GM10248 (cell line): ENCODE measurements around the gene MAMDC4.

ENCODE experiments used
- CTCF ChIA-PET: fragments of 300-600 bp; sonication (Branson Sonifier 250); formaldehyde crosslinking; extraction: SDS; loops from one replicate; lab custom pipeline; 2021; ENCODE audit warnings: antibody characterized with exemption; lab: Yijun Ruan, JAX
- POLR2A ChIA-PET: fragments of 350-650 bp; sonication (Branson Sonifier 250); formaldehyde crosslinking; extraction: SDS; loops from one replicate; lab custom pipeline; 2020; ENCODE audit warnings: antibody characterized with exemption; lab: Yijun Ruan, JAX
- DNase-seq: peaks from one replicate; pipeline ENCODE4 v3.0.0; 2012; ENCODE audit errors: extremely low spot score
- CTCF ChIP-seq: IDR thresholded peaks from 2 replicates; pipeline ENCODE4 v1.5.1; 2012; ENCODE audit warnings: mild to moderate bottlenecking, low read depth; ENCODE audit errors: extremely low read depth, missing control alignments, control extremely low read depth

Gene MAMDC4

DNA sequence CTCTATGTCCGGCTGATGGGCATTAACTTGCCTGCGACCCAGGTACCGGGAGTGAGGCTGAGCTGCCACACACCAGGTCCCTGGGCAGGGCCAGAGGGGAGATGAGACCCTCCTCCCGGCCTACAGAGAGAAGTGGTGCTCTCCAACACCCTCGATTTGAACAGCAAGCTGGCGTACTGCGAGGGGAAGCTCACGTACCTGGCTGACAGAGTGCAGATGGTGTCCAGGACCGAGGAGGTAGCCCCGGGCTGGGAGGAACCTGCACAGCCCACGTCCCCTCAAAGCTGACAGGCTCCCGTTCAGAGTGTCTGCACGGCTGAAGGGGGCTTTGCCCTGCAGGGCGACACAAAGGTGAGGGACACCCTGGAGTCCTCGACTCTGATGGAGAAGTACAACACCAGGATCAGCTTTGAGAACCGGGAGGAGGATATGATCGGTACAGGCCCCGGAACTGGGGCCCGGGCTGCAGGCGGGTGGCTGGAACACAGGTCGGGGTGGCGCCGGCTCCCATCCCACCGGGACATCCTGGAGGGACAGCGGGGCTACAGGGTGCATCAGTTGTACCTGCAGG is 45.4 kb upstream of the MAMDC4 start:
- CTCF ChIA-PET: interaction anchor here (0.7 to 3.5 kb wide), 12 partner anchors 9 to 223 kb away, joined by 3 to 26 read pairs (median 5); partner anchors contain the start of genes AJM1 and TMEM141
- no peak for TF ChIP-seq CTCF
- POLR2A ChIA-PET: interaction anchor here (0.9 kb wide), 1 partner anchor 436 kb away, joined by 3 read pairs; no protein-coding TSS in a partner anchor
- no peak for DNase-seq

DNA sequence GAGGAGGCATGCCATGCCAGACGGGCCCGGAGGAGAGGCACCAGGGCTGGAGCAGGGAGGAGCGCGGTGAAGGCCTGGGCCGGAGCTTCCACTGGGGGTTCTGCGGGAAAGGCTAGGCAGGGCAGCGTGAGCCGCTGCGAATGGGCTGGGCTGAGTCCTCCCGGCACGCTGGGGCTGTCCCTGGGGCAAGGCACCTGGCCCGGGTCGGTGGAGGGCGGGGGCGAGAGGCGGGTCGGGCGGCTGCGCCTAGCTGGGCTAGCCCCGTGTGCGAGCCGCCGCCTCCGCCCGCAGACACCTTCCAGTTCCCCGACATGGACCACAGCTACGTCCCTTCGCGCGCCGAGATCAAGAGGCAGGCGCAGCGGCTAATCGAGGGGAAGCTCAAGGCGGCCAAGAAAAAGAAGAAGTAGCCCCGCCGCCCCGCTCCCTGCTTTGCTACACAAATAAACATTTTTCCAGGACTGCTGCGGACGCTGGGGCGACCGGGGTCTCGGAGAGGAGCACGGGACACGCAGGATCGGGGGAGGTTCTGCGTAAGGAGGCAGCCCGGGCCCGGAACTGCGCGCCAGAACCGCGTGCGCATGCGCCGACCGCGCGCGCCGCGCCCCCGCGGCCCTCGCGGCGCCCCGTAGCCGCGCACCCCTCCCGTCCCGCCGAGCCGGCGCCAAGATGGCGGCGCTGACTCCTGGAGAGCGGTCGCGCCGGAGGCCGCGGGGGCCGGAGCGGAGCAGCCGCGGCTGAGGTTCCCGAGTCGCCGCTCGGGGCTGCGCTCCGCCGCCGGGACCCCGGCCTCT is 44.7 kb upstream of the MAMDC4 start, which contains the start of gene RABL6:
TSS of gene RABL6 (plus strand) at position 668 of the 794 bp plus-strand sequence. CDS start 249 bp downstream, outside the sequence.
- CTCF ChIA-PET: interaction anchor here (0.7 to 3.5 kb wide), 10 partner anchors 8 to 222 kb away, joined by 3 to 26 read pairs (median 5); partner anchors contain the start of genes AJM1, FBXW5 and TMEM141
- TF ChIP-seq CTCF: no peak
- POLR2A ChIA-PET: no interaction called here
- peak; percentile 97 for DNase-seq

GRCh38 chr9:136808075-136808805 is 43.9 kb upstream of the MAMDC4 start:
- no peak for DNase-seq
- ChIA-PET CTCF (interaction anchor here (0.7 to 3.5 kb wide), 11 partner anchors 11 to 221 kb away, joined by 3 to 26 read pairs (median 4); partner anchors contain the start of genes AJM1 and FBXW5), POLR2A (no interaction called here)
- TF ChIP-seq CTCF: peak; percentile 15

DNA sequence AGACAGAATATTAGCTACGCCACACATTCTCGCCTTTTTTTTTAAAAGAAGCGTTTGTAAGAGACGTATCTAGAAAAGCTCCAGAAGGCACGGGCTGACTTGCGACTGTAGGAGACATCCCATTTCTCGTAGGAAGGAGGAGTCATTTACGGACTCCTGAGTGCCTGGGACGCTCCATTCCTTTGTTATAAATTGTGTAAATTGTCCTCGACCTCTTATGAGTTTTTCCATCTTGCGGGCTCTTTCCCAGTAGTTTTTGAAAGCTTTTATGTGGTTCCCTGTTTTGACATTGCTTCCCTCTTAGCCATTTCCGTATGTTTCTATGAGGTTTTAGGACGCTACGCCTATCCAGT is 43.4 kb upstream of the MAMDC4 start:
- no peak for TF ChIP-seq CTCF
- CTCF ChIA-PET: interaction anchor here (0.9 to 3.5 kb wide), 6 partner anchors 10 to 220 kb away, joined by 3 to 26 read pairs (median 3); partner anchors contain the start of gene AJM1
- no peak for DNase-seq
- POLR2A ChIA-PET: no interaction called here

DNA sequence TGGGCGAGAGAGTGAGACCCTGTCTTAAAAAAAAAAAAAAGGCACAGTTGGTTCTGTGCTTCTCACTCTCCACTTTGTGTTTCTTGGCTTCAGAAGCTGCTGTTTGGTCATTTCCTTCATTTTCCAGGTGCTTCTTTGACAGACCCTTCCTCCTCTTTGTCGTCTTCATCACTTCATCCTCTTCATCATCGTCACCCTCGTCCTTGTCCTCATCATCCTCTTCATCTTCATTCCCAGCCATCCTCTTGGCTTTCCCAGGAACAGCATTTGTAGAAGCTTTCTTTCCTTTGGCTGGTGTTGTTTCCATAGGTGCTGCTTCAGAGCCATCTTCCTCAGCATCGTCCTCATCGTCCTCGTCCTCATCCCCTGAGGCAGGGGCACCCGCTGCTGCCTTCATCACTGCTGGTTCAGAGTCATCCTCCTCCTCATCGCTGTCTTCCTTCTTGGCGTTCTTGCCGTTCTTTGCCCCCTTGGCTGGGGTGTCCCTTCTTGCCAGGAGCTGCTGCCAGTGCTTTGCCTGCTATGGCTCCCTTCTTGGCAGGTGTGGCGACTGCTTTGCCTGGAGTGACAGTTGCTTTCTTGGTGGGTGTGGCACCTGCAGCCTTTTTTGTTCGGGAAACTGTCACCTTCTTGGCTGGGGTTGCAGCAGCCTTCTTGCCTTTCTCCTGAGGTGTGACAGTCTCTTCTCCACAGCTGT is 37.3 kb upstream of the MAMDC4 start:
- TF ChIP-seq CTCF: no peak
- ChIA-PET CTCF (interaction anchor here (0.7 to 10.6 kb wide), 5 partner anchors 9 to 55 kb away, joined by 3 to 77 read pairs (median 3); partner anchors contain the start of gene AJM1), POLR2A (no interaction called here)
- no peak for DNase-seq
